ENCODE measurements around the gene MRPL14. TPM values are rescaled to one million over a fixed set of nuclear protein-coding genes. Genes with fewer than 3 reads are reported as not detected.

Gene MRPL14
- total and polyA plus RNA-seq, 9 of the 15 experiments (the other 6 are each of a cell fraction or from before 2014, with no cell fraction given): 126 to 424 (median 165) TPM

DNA sequence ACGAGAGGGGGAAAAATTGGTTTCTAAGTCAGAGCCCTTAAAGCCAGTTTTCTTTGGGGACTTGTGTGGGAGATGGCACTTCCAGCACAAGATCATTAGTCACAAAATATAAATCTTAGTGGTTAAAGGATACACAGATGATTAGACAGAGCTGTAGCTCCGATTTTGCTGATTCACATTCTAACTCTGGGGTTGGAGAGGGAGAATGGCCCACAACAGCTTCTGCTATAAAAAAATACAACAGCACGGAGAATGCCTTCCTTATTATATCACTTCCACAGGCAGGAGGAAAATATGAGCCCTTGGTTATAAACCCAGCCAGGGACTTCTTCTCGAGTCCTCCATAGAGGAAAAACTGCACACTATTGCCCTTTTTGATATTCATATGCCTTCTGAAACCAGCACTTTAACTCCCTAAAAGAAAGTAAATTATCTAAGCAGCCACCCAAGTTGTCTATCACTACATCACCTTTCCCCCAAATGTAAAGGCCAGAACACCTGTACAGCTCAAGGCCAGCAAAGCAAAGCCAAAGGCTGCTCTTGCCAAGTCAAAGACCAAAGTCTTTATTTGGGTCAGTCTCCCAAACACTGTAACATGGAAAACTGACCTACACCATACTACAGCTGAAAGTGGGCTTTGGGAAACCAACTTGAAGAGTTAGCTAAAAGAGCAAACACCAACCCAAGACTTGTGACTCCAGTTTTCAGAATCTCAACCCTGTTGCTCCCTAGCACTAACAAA lies 10.4 kb downstream of the MRPL14 start (continued):
- TF ChIP-seq, protein P1, sequence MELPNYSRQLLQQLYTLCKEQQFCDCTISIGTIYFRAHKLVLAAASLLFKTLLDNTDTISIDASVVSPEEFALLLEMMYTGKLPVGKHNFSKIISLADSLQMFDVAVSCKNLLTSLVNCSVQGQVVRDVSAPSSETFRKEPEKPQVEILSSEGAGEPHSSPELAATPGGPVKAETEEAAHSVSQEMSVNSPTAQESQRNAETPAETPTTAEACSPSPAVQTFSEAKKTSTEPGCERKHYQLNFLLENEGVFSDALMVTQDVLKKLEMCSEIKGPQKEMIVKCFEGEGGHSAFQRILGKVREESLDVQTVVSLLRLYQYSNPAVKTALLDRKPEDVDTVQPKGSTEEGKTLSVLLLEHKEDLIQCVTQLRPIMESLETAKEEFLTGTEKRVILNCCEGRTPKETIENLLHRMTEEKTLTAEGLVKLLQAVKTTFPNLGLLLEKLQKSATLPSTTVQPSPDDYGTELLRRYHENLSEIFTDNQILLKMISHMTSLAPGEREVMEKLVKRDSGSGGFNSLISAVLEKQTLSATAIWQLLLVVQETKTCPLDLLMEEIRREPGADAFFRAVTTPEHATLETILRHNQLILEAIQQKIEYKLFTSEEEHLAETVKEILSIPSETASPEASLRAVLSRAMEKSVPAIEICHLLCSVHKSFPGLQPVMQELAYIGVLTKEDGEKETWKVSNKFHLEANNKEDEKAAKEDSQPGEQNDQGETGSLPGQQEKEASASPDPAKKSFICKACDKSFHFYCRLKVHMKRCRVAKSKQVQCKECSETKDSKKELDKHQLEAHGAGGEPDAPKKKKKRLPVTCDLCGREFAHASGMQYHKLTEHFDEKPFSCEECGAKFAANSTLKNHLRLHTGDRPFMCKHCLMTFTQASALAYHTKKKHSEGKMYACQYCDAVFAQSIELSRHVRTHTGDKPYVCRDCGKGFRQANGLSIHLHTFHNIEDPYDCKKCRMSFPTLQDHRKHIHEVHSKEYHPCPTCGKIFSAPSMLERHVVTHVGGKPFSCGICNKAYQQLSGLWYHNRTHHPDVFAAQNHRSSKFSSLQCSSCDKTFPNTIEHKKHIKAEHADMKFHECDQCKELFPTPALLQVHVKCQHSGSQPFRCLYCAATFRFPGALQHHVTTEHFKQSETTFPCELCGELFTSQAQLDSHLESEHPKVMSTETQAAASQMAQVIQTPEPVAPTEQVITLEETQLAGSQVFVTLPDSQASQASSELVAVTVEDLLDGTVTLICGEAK (IDR thresholded peaks at IDR 0.05): no peak
- TF ChIP-seq, protein P1 (CRISPR knock-in tag; IDR thresholded peaks at IDR 0.05): no peak
- TF ChIP-seq EWSR1 (IDR thresholded peaks at IDR 0.05; ENCODE audit: borderline replicate concordance, low read depth, partially characterized antibody) (no peak), JUND (IDR thresholded peaks at IDR 0.05; ENCODE audit: borderline replicate concordance, low read depth, low read length) (peak; percentile 31; the same call in 1 of the 2 replicates), JUND (tag; IDR thresholded peaks at IDR 0.05; ENCODE audit: borderline replicate concordance, low read depth, low read length) (no peak), RAD51 (IDR thresholded peaks at IDR 0.05; ENCODE audit: borderline replicate concordance, low read depth) (no peak), ZNF699 (CRISPR knock-in tag; IDR thresholded peaks at IDR 0.05; ENCODE audit: insufficient replicate concordance) (no peak), SOX6 (IDR thresholded peaks at IDR 0.05) (no peak), MYC (IDR thresholded peaks at IDR 0.05; ENCODE audit: low read depth, low read length) (no peak), MYC (CRISPR knock-in tag; IDR thresholded peaks at IDR 0.05; ENCODE audit: borderline replicate concordance, low read depth) (no peak), ZNF766 (CRISPR knock-in tag; conservative IDR thresholded peaks at IDR 0.05) (no peak), POLR2A (conservative IDR thresholded peaks at IDR 0.05) (no peak), CCAR2 (IDR thresholded peaks at IDR 0.05; ENCODE audit: low read depth, low read length) (no peak), ZNF3 (CRISPR knock-in tag; IDR thresholded peaks at IDR 0.05) (no peak)
- TF ChIP-seq, protein P2, sequence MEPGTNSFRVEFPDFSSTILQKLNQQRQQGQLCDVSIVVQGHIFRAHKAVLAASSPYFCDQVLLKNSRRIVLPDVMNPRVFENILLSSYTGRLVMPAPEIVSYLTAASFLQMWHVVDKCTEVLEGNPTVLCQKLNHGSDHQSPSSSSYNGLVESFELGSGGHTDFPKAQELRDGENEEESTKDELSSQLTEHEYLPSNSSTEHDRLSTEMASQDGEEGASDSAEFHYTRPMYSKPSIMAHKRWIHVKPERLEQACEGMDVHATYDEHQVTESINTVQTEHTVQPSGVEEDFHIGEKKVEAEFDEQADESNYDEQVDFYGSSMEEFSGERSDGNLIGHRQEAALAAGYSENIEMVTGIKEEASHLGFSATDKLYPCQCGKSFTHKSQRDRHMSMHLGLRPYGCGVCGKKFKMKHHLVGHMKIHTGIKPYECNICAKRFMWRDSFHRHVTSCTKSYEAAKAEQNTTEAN (CRISPR knock-in tag; IDR thresholded peaks at IDR 0.05): no peak
- TF ChIP-seq, protein P3, sequence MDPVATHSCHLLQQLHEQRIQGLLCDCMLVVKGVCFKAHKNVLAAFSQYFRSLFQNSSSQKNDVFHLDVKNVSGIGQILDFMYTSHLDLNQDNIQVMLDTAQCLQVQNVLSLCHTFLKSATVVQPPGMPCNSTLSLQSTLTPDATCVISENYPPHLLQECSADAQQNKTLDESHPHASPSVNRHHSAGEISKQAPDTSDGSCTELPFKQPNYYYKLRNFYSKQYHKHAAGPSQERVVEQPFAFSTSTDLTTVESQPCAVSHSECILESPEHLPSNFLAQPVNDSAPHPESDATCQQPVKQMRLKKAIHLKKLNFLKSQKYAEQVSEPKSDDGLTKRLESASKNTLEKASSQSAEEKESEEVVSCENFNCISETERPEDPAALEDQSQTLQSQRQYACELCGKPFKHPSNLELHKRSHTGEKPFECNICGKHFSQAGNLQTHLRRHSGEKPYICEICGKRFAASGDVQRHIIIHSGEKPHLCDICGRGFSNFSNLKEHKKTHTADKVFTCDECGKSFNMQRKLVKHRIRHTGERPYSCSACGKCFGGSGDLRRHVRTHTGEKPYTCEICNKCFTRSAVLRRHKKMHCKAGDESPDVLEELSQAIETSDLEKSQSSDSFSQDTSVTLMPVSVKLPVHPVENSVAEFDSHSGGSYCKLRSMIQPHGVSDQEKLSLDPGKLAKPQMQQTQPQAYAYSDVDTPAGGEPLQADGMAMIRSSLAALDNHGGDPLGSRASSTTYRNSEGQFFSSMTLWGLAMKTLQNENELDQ (CRISPR knock-in tag; IDR thresholded peaks at IDR 0.05; ENCODE audit: borderline replicate concordance): no peak

All from K562 (cell line).